Measurements from ENCODE around the gene DCAF7. TPM values are rescaled to one million over a fixed set of nuclear protein-coding genes. Genes with fewer than 3 reads are reported as not detected.

Gene DCAF7
- total RNA-seq, 2 donors from 2014 or later: 96.0 to 114 TPM

- WGBS, 2 experiments (ENCODE audit: insufficient coverage in 1 of 2, insufficient read length in 1 of 2): 89 to 90% methylated on average over 9 to 13 of the region's 13 CpGs
- Mint-ChIP-seq H3K36me3 (ENCODE audit: low read depth) (no peaks in the 10 kb centered on the region), H3K9me3 (no peaks in the 10 kb centered on the region), H3K27ac (no peak overlapping the region), H3K4me3 (no peak overlapping the region), H3K4me1 (no peaks in the 10 kb centered on the region), H3K27me3 (ENCODE audit: insufficient read depth) (peaks cover 5% of the 10 kb centered on the region)
- Histone ChIP-seq H3K4me3 (ENCODE audit: low read length) (no peak overlapping the region), H3K27me3 (ENCODE audit: control insufficient read depth, insufficient read depth, low read length, poor library complexity, severe bottlenecking) (peaks cover 3% of the 10 kb centered on the region), H3K36me3 (ENCODE audit: control insufficient read depth, insufficient read depth, low read length) (no peaks in the 10 kb centered on the region), H3K9me3 (ENCODE audit: control insufficient read depth, low read length) (no peaks in the 10 kb centered on the region), H3K27ac (ENCODE audit: low read depth, low read length) (no peak overlapping the region), H3K9ac (ENCODE audit: extremely low read depth, low read length, poor library complexity, severe bottlenecking) (no peak overlapping the region), H3K4me1 (ENCODE audit: control insufficient read depth, insufficient read depth, low read length) (no peaks in the 10 kb centered on the region)
- no peak for TF ChIP-seq CTCF (conservative IDR thresholded peaks at IDR 0.05)
- peak; percentile 57 for DNase-seq
Measured at GRCh38 chr17:63544467-63545301, 5.6 kb upstream of the DCAF7 start.

- Histone ChIP-seq H3K27me3 (ENCODE audit: control insufficient read depth, insufficient read depth, low read length, poor library complexity, severe bottlenecking) (no peaks in the 10 kb centered on the region), H3K4me1 (ENCODE audit: control insufficient read depth, insufficient read depth, low read length) (no peaks in the 10 kb centered on the region), H3K9me3 (ENCODE audit: control insufficient read depth, low read length) (no peaks in the 10 kb centered on the region), H3K36me3 (ENCODE audit: control insufficient read depth, insufficient read depth, low read length) (no peaks in the 10 kb centered on the region), H3K27ac (ENCODE audit: low read depth, low read length) (no peak overlapping the region), H3K9ac (ENCODE audit: extremely low read depth, low read length, poor library complexity, severe bottlenecking) (no peak overlapping the region), H3K4me3 (ENCODE audit: low read length) (no peak overlapping the region)
- no peak overlapping the region for H3K27ac Mint-ChIP-seq
- H3K9me3 Mint-ChIP-seq: no peaks in the 10 kb centered on the region
- no peaks in the 10 kb centered on the region for H3K36me3 Mint-ChIP-seq (ENCODE audit: low read depth)
- H3K27me3 Mint-ChIP-seq (ENCODE audit: insufficient read depth): no peaks in the 10 kb centered on the region
- no peak overlapping the region for H3K4me3 Mint-ChIP-seq
- H3K4me1 Mint-ChIP-seq: peaks cover 3% of the 10 kb centered on the region
- TF ChIP-seq CTCF (conservative IDR thresholded peaks at IDR 0.05): no peak
- DNase-seq: peak; percentile 43
- WGBS, 2 experiments (ENCODE audit: insufficient coverage in 1 of 2, insufficient read length in 1 of 2): 90 to 97% methylated on average over 7 to 9 of the region's 9 CpGs
Measured at GRCh38 chr17:63546308-63547082, 3.8 kb upstream of the DCAF7 start.

GRCh38 chr17:63547083-63547523, 3.2 kb upstream of the DCAF7 start:
- H3K4me3 Mint-ChIP-seq: no peak overlapping the region
- no peaks in the 10 kb centered on the region for H3K9me3 ChIP-seq (ENCODE audit: control insufficient read depth, low read length)
- DNase-seq: peak; percentile 22
- no peak for TF ChIP-seq CTCF (conservative IDR thresholded peaks at IDR 0.05)
- H3K9me3 Mint-ChIP-seq: no peaks in the 10 kb centered on the region
- no peaks in the 10 kb centered on the region for H3K36me3 ChIP-seq (ENCODE audit: control insufficient read depth, insufficient read depth, low read length)
- no peak overlapping the region for H3K9ac ChIP-seq (ENCODE audit: extremely low read depth, low read length, poor library complexity, severe bottlenecking)
- H3K4me1 ChIP-seq (ENCODE audit: control insufficient read depth, insufficient read depth, low read length): no peaks in the 10 kb centered on the region
- H3K27ac ChIP-seq (ENCODE audit: low read depth, low read length): no peak overlapping the region
- no peaks in the 10 kb centered on the region for H3K36me3 Mint-ChIP-seq (ENCODE audit: low read depth)
- no peak overlapping the region for H3K27ac Mint-ChIP-seq
- 93 to 100% methylated on average over 2 to 3 of the region's 5 CpGs for WGBS, 2 experiments (ENCODE audit: insufficient coverage in 1 of 2, insufficient read length in 1 of 2)
- no peaks in the 10 kb centered on the region for H3K27me3 Mint-ChIP-seq (ENCODE audit: insufficient read depth)
- peaks cover 7% of the 10 kb centered on the region for H3K4me1 Mint-ChIP-seq
- H3K4me3 ChIP-seq (ENCODE audit: low read length): no peak overlapping the region
- H3K27me3 ChIP-seq (ENCODE audit: control insufficient read depth, insufficient read depth, low read length, poor library complexity, severe bottlenecking): no peaks in the 10 kb centered on the region
